Measurements from ENCODE around the gene ZNRF2.

The ZNRF2 gene

DNA sequence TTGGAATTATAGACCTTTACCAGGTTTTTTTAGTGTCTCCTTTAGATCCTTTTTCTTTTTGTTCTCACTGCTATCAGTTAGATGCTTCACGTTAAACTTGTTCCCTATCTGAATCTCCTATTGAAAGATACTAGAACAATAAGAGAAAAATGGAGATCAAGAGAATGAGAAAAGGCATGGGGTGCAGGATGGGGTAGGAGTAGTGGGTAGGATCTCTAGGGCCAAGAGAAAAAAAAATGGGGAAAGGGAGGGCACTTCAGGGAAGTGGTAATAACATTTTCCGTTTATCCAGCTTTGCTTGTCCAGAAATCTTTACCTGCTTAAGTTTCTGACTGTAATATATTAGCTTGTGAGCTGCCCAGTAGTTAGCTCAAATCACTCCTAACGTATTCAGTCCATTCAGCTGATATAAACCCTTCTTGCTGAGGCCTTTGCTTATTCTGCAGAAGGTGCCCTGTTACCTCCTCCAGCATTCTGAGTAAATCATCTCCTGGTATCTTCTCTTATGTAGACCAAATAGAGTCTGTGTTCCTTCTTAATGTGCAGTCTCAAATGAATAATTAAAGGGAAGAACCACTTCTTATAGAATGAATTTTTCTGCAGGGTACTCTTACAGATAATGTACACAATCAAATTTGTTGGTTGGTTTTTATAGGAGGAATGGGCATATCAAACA, 69.7 kb downstream of the ZNRF2 start:
- peaks cover 65% of the 10 kb centered on the region for H3K79me2 ChIP-seq (ENCODE audit: insufficient read depth, low read length)
- H3K4me3 ChIP-seq (ENCODE audit: insufficient read depth, low read length, poor library complexity, severe bottlenecking): no peak overlapping the region
- no peaks in the 10 kb centered on the region for H3K9me2 ChIP-seq (replicated peaks; ENCODE audit: insufficient read depth, low read length)

DNA sequence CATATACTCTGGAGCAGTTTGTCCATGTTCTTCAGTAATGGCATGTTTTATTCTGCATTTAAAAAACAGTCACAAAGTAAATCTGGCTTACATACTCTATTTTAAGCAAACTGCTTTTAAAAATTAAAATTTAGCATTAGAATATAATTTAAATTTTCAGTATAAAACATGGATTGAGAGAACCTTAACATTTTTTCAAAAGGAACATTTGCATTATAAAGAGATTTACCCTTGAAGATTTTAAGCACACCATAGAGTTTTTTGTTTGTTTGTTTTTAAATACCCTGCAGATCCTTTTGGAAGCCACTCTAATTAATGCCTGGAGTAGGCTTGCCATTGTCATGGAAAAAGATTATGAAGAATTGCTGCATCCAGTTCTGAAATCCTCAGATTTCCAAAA, 70.4 kb downstream of the ZNRF2 start:
- Histone ChIP-seq H3K4me3 (ENCODE audit: insufficient read depth, low read length, poor library complexity, severe bottlenecking) (no peak overlapping the region), H3K79me2 (ENCODE audit: insufficient read depth, low read length) (peaks cover 58% of the 10 kb centered on the region), H2AFZ (ENCODE audit: low read depth, low read length, severe bottlenecking) (no peak overlapping the region), H3K27ac (ENCODE audit: low read depth, low read length) (no peak overlapping the region), H3K9ac (ENCODE audit: low read length) (no peak overlapping the region), H3K4me2 (ENCODE audit: low read depth, low read length, poor library complexity, severe bottlenecking) (no peak overlapping the region), H4K20me1 (ENCODE audit: low read depth, low read length) (peaks cover 15% of the 10 kb centered on the region; the same call in 1 of the 2 replicates), H3K9me2 (replicated peaks; ENCODE audit: insufficient read depth, low read length) (no peaks in the 10 kb centered on the region), H3K36me3 (ENCODE audit: low read length) (peaks cover 26% of the 10 kb centered on the region), H3F3A (ENCODE audit: insufficient read depth) (peaks cover 18% of the 10 kb centered on the region), H3K9me3 (ENCODE audit: insufficient read depth, low read length) (no peaks in the 10 kb centered on the region), H3K27me3 (ENCODE audit: low read length) (no peaks in the 10 kb centered on the region)
- TF ChIP-seq EZH2phosphoT487 (conservative IDR thresholded peaks at IDR 0.05; ENCODE audit: low read length): no peak
- TF ChIP-seq, protein P1, sequence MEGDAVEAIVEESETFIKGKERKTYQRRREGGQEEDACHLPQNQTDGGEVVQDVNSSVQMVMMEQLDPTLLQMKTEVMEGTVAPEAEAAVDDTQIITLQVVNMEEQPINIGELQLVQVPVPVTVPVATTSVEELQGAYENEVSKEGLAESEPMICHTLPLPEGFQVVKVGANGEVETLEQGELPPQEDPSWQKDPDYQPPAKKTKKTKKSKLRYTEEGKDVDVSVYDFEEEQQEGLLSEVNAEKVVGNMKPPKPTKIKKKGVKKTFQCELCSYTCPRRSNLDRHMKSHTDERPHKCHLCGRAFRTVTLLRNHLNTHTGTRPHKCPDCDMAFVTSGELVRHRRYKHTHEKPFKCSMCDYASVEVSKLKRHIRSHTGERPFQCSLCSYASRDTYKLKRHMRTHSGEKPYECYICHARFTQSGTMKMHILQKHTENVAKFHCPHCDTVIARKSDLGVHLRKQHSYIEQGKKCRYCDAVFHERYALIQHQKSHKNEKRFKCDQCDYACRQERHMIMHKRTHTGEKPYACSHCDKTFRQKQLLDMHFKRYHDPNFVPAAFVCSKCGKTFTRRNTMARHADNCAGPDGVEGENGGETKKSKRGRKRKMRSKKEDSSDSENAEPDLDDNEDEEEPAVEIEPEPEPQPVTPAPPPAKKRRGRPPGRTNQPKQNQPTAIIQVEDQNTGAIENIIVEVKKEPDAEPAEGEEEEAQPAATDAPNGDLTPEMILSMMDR (IDR thresholded peaks at IDR 0.05; ENCODE audit: insufficient read depth, low read length, poor library complexity, severe bottlenecking): no peak

More for the DNA sequence above, 69.7 kb downstream of the ZNRF2 start:
- Histone ChIP-seq H4K20me1 (ENCODE audit: low read depth, low read length) (peaks cover 19% of the 10 kb centered on the region; the same call in 1 of the 2 replicates), H3K4me2 (ENCODE audit: low read depth, low read length, poor library complexity, severe bottlenecking) (no peak overlapping the region), H3K9ac (ENCODE audit: low read length) (no peak overlapping the region), H3K36me3 (ENCODE audit: low read length) (peaks cover 26% of the 10 kb centered on the region), H3K27ac (ENCODE audit: low read depth, low read length) (no peak overlapping the region), H3K9me3 (ENCODE audit: insufficient read depth, low read length) (no peaks in the 10 kb centered on the region), H3K27me3 (ENCODE audit: low read length) (no peaks in the 10 kb centered on the region), H3F3A (ENCODE audit: insufficient read depth) (peaks cover 20% of the 10 kb centered on the region), H2AFZ (ENCODE audit: low read depth, low read length, severe bottlenecking) (no peak overlapping the region)
- TF ChIP-seq, protein P1 (IDR thresholded peaks at IDR 0.05; ENCODE audit: insufficient read depth, low read length, poor library complexity, severe bottlenecking): no peak
- TF ChIP-seq EZH2phosphoT487 (conservative IDR thresholded peaks at IDR 0.05; ENCODE audit: low read length): no peak

DNA sequence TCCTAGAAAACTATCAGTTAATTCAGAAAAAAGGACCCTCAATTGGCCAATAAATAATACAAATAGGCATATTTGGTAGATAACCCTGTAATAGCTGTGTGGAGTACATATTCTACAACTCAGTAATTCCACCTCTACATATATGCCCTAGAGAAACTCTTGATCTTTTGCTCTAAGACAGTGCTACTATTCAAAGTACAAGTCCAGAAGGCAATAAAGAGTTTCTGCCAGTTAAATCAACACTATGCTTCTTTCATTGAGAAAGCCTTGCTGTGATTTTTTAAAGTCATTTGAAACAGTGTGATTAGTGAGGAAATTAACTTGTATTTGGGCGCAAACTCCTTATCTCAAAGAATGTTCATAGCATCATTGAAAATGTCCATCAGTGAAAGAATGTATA, 75.6 kb downstream of the ZNRF2 start:
- Histone ChIP-seq H3K27ac (ENCODE audit: low read depth, low read length) (no peak overlapping the region), H2AFZ (ENCODE audit: low read depth, low read length, severe bottlenecking) (no peak overlapping the region), H3K9me3 (ENCODE audit: insufficient read depth, low read length) (no peaks in the 10 kb centered on the region), H4K20me1 (ENCODE audit: low read depth, low read length) (no peaks in the 10 kb centered on the region), H3K4me3 (ENCODE audit: insufficient read depth, low read length, poor library complexity, severe bottlenecking) (no peak overlapping the region), H3F3A (ENCODE audit: insufficient read depth) (peaks cover 16% of the 10 kb centered on the region), H3K4me2 (ENCODE audit: low read depth, low read length, poor library complexity, severe bottlenecking) (no peak overlapping the region), H3K9me2 (replicated peaks; ENCODE audit: insufficient read depth, low read length) (no peaks in the 10 kb centered on the region), H3K79me2 (ENCODE audit: insufficient read depth, low read length) (peaks cover 10% of the 10 kb centered on the region), H3K27me3 (ENCODE audit: low read length) (no peaks in the 10 kb centered on the region), H3K36me3 (ENCODE audit: low read length) (peaks cover 26% of the 10 kb centered on the region), H3K9ac (ENCODE audit: low read length) (no peak overlapping the region)
- TF ChIP-seq, protein P1 (IDR thresholded peaks at IDR 0.05; ENCODE audit: insufficient read depth, low read length, poor library complexity, severe bottlenecking): no peak
- no peak for TF ChIP-seq EZH2phosphoT487 (conservative IDR thresholded peaks at IDR 0.05; ENCODE audit: low read length)

All from SU-DHL-6 (cell line).